ELR (cell line): ENCODE results near the gene PPP1R2.
"Not testable (repeated sequence)": the region's sequence is repeated elsewhere in the genome, so short reads cannot be mapped to it uniquely, and the experiment has no call there.

ENCODE experiments used
- DNase-seq: peaks from one replicate; pipeline ENCODE4 v3.0.0-alpha.2; 2015; ENCODE audit warnings: low read depth

PPP1R2 gene

DNA sequence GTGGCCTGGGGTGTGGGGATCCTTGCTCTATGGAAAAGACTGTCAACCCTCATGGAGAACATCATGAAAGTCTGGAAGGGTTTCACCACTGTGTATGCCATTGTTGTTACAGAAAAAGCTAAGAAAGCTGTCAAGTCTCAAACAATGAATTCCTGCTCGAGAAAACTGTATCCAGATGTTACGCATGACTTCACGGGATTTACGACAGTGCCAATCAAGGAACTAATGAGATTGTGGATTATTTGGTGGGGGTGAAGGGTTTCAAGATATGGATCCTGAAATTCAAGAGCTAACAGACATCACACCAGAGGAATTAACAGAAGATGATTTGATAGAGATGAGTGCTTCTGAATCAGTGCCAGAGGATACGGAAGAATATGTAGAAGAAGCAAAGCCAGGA is 7.8 kb downstream of the PPP1R2 start:
- no peak for DNase-seq

DNA sequence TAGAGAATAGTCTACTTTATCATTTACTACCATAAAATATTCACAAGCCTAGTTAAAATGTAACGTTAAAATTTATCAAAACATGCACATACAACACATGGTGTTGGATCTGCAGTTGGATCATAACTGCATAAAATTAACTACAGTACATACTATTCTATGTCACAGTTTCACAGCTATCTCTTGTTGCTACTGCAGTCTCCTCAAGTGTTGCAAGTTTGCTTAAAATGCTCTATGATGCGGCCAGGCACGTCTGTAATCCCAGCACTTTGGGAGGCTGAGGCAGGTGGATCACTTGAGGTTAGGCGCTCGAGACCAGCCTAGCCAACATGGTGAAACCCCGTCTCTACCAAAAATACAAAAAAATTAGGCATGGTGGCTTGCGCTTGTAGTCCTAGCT is 10.3 kb downstream of the PPP1R2 start:
- DNase-seq, result no peak

DNA sequence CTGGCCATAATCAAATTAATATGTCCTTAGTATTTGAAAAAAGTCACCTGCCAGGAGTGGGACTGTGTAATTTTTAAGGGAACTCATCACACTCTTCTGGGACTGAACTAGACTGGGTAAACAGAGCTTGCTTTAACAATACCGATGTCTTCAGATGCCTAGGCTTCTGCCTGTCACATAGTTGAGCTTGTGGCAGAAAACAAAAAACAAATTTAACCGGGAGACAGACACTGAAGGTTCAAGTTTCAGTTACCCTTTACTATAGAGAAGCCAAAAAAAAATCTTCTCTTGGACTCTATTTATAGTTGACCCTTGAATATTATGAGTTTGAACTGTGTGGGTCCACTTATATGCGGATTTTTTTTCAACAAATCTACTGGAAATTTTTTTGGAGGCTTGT is 10.8 kb downstream of the PPP1R2 start:
- no peak for DNase-seq

GRCh38 chr3:195531683-195532082 is 11.4 kb downstream of the PPP1R2 start:
- DNase-seq, result no peak

GRCh38 chr3:195526492-195526891 is 16.6 kb downstream of the PPP1R2 start:
- DNase-seq, result no peak

DNA sequence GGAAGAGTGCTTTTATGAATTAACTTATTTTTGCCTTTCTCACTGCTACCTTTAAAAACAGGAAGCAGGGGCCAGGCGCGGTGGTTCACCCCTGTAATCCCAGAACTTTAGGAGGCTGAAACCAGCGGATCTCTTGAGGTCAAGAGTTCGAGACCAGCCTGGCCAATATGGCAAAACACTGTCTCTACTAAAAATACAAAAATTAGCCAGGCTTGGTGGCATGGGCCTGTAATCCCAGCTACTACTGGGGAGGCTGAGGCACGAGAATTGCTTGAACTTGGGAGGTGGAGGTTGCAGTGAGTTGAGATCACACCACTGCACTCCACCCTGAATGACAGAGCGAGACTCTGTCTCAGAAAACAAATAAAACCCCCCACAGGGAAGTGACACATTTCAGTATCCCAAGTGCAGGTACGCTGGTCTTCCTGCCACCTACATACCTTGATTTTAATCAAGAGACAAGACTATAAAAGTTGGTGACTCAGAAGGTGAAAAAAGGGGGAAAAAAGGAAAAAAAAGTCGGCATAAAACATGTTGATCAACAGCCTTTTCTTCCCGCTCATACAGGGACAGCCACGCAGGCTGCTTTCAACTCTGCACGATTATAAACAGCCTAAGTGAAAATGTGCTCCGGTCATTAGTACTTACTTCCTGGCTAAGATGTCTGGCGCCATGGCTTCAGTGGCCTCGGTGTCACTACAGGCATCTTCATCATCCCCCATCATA is 18.8 kb downstream of the PPP1R2 start:
- DNase-seq, result no peak

DNA sequence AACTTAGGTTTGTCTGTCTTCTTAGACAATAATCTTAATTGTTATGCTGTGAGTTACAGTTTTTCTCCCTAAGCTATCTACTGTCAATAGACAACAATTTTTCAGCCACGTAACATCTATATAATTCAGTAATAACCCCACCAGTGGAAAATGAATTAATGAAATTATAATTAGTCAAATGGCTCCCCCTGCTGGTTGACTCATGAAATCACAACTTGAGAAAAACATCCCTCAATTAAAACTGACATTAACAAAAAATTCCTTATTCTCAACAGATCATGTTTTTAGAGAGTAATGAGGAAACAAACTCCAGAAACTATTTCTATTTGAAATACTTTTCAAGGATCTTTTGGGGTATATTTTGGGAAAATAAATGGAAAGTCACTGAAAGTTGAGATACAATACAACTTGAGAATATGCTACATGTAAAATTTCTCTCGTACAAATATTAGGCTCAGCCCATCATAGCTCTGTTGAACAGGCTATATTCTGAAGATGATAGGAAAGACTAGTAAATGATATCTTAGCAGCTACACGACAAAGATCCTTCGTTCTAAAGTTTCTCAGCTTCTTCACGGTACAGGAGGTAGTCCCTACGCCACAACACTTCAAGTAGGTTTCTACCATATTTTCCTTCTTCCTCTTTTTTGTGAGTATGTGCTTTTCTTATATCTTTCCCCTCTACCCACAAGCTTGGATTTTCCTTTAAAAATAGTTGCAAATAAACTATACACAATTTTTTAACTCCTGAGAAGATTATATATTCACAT is 20.7 kb downstream of the PPP1R2 start:
- peak; percentile 60 for DNase-seq

- DNase-seq, result no peak
Observed at GRCh38 chr3:195517030-195517429, 26.1 kb downstream of the PPP1R2 start.

- DNase-seq, result not testable (repeated sequence)
Observed at GRCh38 chr3:195514610-195515235, 28.4 kb downstream of the PPP1R2 start.

DNA sequence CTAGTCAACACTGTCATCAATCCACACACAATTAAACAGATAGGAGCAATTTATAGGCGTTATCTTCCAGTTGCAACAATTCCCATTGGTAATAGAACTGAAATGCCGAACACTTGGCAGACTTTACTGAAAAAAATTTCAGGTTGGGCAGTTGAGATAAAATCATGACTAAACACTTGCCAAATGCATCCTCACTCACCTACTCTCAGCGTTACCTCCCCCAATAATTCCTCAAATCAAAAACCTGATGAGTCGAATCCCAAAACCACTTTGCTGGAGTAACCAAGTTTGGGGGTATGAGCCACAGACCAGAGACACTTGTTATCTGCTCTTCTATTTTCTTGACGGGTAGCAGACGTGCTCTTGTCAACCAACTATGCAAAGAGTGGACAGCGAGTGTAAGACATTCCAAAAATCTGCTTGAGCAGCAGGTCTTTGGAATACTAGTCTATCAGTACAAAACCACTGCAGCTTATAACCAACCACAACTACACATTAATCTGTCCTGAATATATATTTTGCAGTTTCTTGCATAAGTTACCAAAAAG is 30.3 kb downstream of the PPP1R2 start:
- no peak for DNase-seq

- DNase-seq, result no peak
Observed at GRCh38 chr3:195511136-195511535, 32.0 kb downstream of the PPP1R2 start.

GRCh38 chr3:195508185-195508584 is 34.9 kb downstream of the PPP1R2 start:
- no peak for DNase-seq

DNA sequence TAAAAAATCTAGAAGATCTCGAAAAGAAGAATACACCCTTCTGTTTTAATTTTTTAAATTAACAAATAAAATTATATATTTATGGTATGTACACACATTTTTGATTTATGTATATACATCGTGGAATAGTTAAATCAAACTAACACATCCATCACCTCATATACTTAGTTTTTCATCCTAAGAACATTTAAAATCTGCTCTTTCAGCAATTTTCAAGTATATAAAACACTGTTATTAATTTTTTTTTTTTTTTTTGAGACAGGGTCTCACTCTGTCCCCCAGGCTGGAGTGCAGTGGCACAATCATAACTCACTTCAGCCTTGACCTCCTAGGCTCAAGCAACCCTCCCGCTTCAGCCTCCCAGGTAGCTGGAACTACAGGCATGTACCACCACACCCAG is 67.5 kb downstream of the PPP1R2 start:
- no peak for DNase-seq

- DNase-seq, result not testable (repeated sequence)
Observed at GRCh38 chr3:195475116-195475515, 68.0 kb downstream of the PPP1R2 start.

DNA sequence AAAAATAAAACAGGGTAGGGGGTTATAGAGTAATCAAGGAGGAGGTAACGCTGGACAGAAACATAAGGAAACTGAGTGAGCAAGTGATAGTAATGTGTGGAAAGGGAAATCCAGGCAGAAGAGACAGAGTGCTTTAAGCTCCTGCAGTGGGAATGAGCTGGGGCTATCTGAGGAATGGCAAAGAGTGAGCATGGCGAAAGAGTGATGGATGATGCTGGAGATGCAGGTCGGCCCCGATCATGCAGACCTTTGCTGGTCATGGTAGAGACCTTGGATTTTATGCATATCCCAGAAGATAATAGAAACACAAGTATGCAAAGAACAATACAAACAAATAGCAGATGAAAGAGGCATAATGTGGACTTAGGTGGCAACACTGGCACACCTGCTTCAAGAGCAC is 74.3 kb downstream of the PPP1R2 start:
- no peak for DNase-seq

DNA sequence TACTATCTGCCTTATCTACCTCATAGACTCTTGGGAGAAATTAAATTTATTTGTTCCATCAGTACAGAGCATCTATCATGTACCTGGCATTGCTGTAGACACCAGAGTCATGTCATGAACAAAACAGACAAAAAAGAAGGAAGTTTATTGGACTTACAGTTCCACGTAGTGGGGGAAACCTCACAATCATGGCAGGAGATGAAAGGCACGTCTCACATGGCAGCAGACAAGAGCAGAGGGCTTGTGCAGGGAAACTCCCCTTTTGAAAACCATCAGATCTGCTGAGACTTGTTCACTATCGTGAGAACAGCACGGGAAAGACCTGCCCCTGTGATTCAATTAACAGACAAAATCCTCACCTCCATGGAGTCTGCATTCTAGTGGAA is 74.7 kb downstream of the PPP1R2 start:
- DNase-seq, result no peak

GRCh38 chr3:195467641-195468390 is 75.3 kb downstream of the PPP1R2 start:
- DNase-seq, result peak; percentile 49

- no peak for DNase-seq
Observed at GRCh38 chr3:195466251-195466650, 76.9 kb downstream of the PPP1R2 start.
